Right atrium auricular region (tissue), 2 donors: ENCODE measurements around the gene KIAA1328. TPM values are rescaled to one million over a fixed set of nuclear protein-coding genes. Genes with fewer than 3 reads are reported as not detected.

Source experiments
- DNase-seq: peaks from one replicate; pipeline ENCODE4 v3.0.0-alpha.2; 2019; ENCODE audit warnings: low spot score
- H3K27ac ChIP-seq, 2 donors: fragments of 200-600 bp; sonication (generic); 1 replicate in 1 of 2; 2 replicates in 1 of 2; pipeline ENCODE4 v1.5.1; 2016 to 2019
- H3K27me3 ChIP-seq, 2 donors: fragments of 200-600 bp; sonication (generic); one replicate each; pipeline versions ENCODE4 v1.5.1 to v1.6.0; 2017 to 2019
- H3K36me3 ChIP-seq: fragments of 200-600 bp; sonication (generic); one replicate; pipeline ENCODE4 v1.5.1; 2016
- H3K4me1 ChIP-seq, 2 donors: fragments of 200-600 bp; sonication (generic); one replicate each; pipeline versions ENCODE4 v1.5.1 to v1.6.0; 2017 to 2019
- H3K4me3 ChIP-seq, 2 donors: fragments of 200-600 bp; sonication (generic); 1 replicate in 1 of 2; 2 replicates in 1 of 2; pipeline ENCODE4 v1.5.1; 2017 to 2019; ENCODE audit warnings: mild to moderate bottlenecking in 1 of 2, moderate library complexity in 1 of 2
- H3K9me3 ChIP-seq, 2 donors: fragments of 200-600 bp; sonication (generic); one replicate each; pipeline ENCODE4 v1.5.1; 2019
- CTCF ChIP-seq, 2 donors: fragments of 200-600 bp; sonication (generic); IDR thresholded peaks; one replicate each; pipeline ENCODE4 v1.5.1; 2019; ENCODE audit warnings: antibody characterized with exemption in 2 of 2
- total RNA-seq, 2 donors: library from RNA; depleted of rRNA; stranded (reverse); fragments of >200 nt; gene quantifications; one replicate each; pipeline ENCODE4 v1.1.0, GENCODE V29; 2016

KIAA1328 gene
- total RNA-seq, 2 donors from 2014 or later: 7.2 to 7.8 TPM

- H3K27ac ChIP-seq: no peak overlapping the region
- no peaks in the 10 kb centered on the region for H3K36me3 ChIP-seq
- no peak for TF ChIP-seq CTCF (IDR thresholded peaks at IDR 0.05)
- H3K4me3 ChIP-seq: no peak overlapping the region
- no peaks in the 10 kb centered on the region for H3K9me3 ChIP-seq
- no peaks in the 10 kb centered on the region for H3K4me1 ChIP-seq
- no peak for DNase-seq
- no peaks in the 10 kb centered on the region for H3K27me3 ChIP-seq
Measured at GRCh38 chr18:37242826-37243560, 414.1 kb downstream of the KIAA1328 start.

GRCh38 chr18:37243741-37244140 is 414.8 kb downstream of the KIAA1328 start:
- H3K27me3 ChIP-seq: no peaks in the 10 kb centered on the region
- no peak overlapping the region for H3K27ac ChIP-seq
- H3K36me3 ChIP-seq: no peaks in the 10 kb centered on the region
- no peaks in the 10 kb centered on the region for H3K9me3 ChIP-seq
- DNase-seq: no peak
- no peak overlapping the region for H3K4me3 ChIP-seq
- H3K4me1 ChIP-seq: no peaks in the 10 kb centered on the region
- TF ChIP-seq CTCF (IDR thresholded peaks at IDR 0.05): no peak

- no peak for TF ChIP-seq CTCF (IDR thresholded peaks at IDR 0.05)
- Histone ChIP-seq H3K27ac (no peak overlapping the region), H3K36me3 (no peaks in the 10 kb centered on the region), H3K4me3 (no peak overlapping the region), H3K4me1 (no peaks in the 10 kb centered on the region), H3K9me3 (no peaks in the 10 kb centered on the region), H3K27me3 (no peaks in the 10 kb centered on the region)
- DNase-seq: no peak
Measured at GRCh38 chr18:37244618-37245017, 415.7 kb downstream of the KIAA1328 start.

GRCh38 chr18:37246779-37247340 is 417.9 kb downstream of the KIAA1328 start:
- Histone ChIP-seq H3K27ac (no peak overlapping the region), H3K9me3 (no peaks in the 10 kb centered on the region), H3K36me3 (no peaks in the 10 kb centered on the region), H3K4me1 (no peaks in the 10 kb centered on the region), H3K27me3 (no peaks in the 10 kb centered on the region), H3K4me3 (no peak overlapping the region)
- no peak for TF ChIP-seq CTCF (IDR thresholded peaks at IDR 0.05)
- DNase-seq: no peak

- Histone ChIP-seq H3K4me1 (no peaks in the 10 kb centered on the region), H3K27me3 (no peaks in the 10 kb centered on the region), H3K27ac (no peak overlapping the region), H3K4me3 (no peak overlapping the region), H3K9me3 (no peaks in the 10 kb centered on the region), H3K36me3 (no peaks in the 10 kb centered on the region)
- TF ChIP-seq CTCF (IDR thresholded peaks at IDR 0.05): no peak
- no peak for DNase-seq
Measured at GRCh38 chr18:37247497-37248161, 418.7 kb downstream of the KIAA1328 start.
